BLaER1 treated with 17β-estradiol and CSF1 and Interleukin-3, amounts not matched to agents 10 nM and 100 nM (cell line): ENCODE results near the gene BCAN.

Source experiments
- H3K27ac ChIP-seq, 11 experiments: shearing (Covaris generic); formaldehyde crosslinking; 2 replicates each; pipeline ENCODE4 v1.8.1; 2022
- H3K27me3 ChIP-seq, 11 experiments: shearing (Covaris generic); formaldehyde crosslinking; 2 replicates each; pipeline ENCODE4 v1.8.1; 2022
- H3K36me3 ChIP-seq, 11 experiments: shearing (Covaris generic); formaldehyde crosslinking; 2 replicates each; pipeline ENCODE4 v1.8.1; 2022
- H3K4me1 ChIP-seq, 10 experiments: shearing (Covaris generic); formaldehyde crosslinking; 2 replicates each; pipeline ENCODE4 v1.8.1; 2022
- H3K4me2 ChIP-seq, 11 experiments: shearing (Covaris generic); formaldehyde crosslinking; 2 replicates each; pipeline ENCODE4 v1.8.1; 2022
- H3K4me3 ChIP-seq, 10 experiments: shearing (Covaris generic); formaldehyde crosslinking; 2 replicates each; pipeline ENCODE4 v1.8.1; 2022
- H3K9ac ChIP-seq, 11 experiments: shearing (Covaris generic); formaldehyde crosslinking; 2 replicates each; pipeline ENCODE4 v1.8.1; 2022
- H3K9me3 ChIP-seq, 11 experiments: shearing (Covaris generic); formaldehyde crosslinking; replicated peaks in 1 of 11; 2 replicates each; pipeline ENCODE4 v1.8.1; 2022
- H4K20me1 ChIP-seq, 11 experiments: shearing (Covaris generic); formaldehyde crosslinking; 2 replicates each; pipeline ENCODE4 v1.8.1; 2022
- Cebpa-rat ChIP-seq, 11 experiments: shearing (Covaris generic); IDR thresholded peaks; 2 replicates each; pipeline ENCODE4 v1.8.1; 2022

BCAN gene

GRCh38 chr1:156641761-156642264 is at the start of gene BCAN:
BCAN (plus strand) TSS chr1:156642117; CDS start chr1:156646055, 3,938 bp downstream.
- Histone ChIP-seq H3K9me3 (no peaks in the 10 kb centered on the region), H3K4me3 (peak within 1 kb of the TSS in 9 of 10 experiments; percentile 19 to 57 (median 40); a peak in 14 of 20 replicates), H3K4me1 (peaks cover 16 to 36% (median 33%) of the 10 kb centered on the region in 10 experiments), H3K27ac (no peak within 1 kb of the TSS), H3K9ac (no peak within 1 kb of the TSS), H4K20me1 (peaks cover 0 to 48% (median 12%) of the 10 kb centered on the region in 11 experiments; a peak in 11 of 22 replicates), H3K36me3 (no peaks in the 10 kb centered on the region), H3K27me3 (peaks cover 73 to 96% (median 91%) of the 10 kb centered on the region in 11 experiments), H3K4me2 (peak within 1 kb of the TSS; percentile 43 to 91 (median 77); a peak in 21 of 22 replicates)
- TF ChIP-seq Cebpa-rat (IDR thresholded peaks at IDR 0.05) = no peak

GRCh38 chr1:156592158-156592909 is 49.6 kb upstream of the BCAN start:
- peaks cover 44 to 56% (median 53%) of the 10 kb centered on the region in 11 experiments for H3K36me3 ChIP-seq
- H3K4me3 ChIP-seq = peak overlapping the region; percentile 66 to 88 (median 80)
- H3K4me2 ChIP-seq = peak overlapping the region; percentile 86 to 99 (median 96)
- peak overlapping the region; percentile 81 to 94 (median 87) for H3K9ac ChIP-seq
- peaks cover 0 to 51% (median 32%) of the 10 kb centered on the region in 11 experiments; a peak in 12 of 22 replicates for H4K20me1 ChIP-seq
- no peaks in the 10 kb centered on the region for H3K27me3 ChIP-seq
- peak overlapping the region; percentile 71 to 89 (median 80) for H3K27ac ChIP-seq
- TF ChIP-seq Cebpa-rat (IDR thresholded peaks at IDR 0.05) = no peak
- no peaks in the 10 kb centered on the region for H3K9me3 ChIP-seq
- peaks cover 26 to 42% (median 36%) of the 10 kb centered on the region in 10 experiments for H3K4me1 ChIP-seq

GRCh38 chr1:156592910-156593660 is 48.8 kb upstream of the BCAN start:
- peaks cover 51 to 57% (median 56%) of the 10 kb centered on the region in 11 experiments for H3K36me3 ChIP-seq
- H3K4me1 ChIP-seq = peaks cover 26 to 43% (median 36%) of the 10 kb centered on the region in 10 experiments
- H3K27me3 ChIP-seq = no peaks in the 10 kb centered on the region
- peak overlapping the region in 10 of 11 experiments; percentile 8 to 94 (median 88); a peak in 15 of 22 replicates for H3K9ac ChIP-seq
- H4K20me1 ChIP-seq = peaks cover 0 to 57% (median 37%) of the 10 kb centered on the region in 11 experiments; a peak in 14 of 22 replicates
- TF ChIP-seq Cebpa-rat (IDR thresholded peaks at IDR 0.05) = no peak
- peak overlapping the region in 6 of 10 experiments; percentile 72 to 86 (median 79); a peak in 11 of 20 replicates for H3K4me3 ChIP-seq
- peak overlapping the region; percentile 86 to 99 (median 96) for H3K4me2 ChIP-seq
- H3K27ac ChIP-seq = peak overlapping the region in 5 of 11 experiments; percentile 22 to 86 (median 80); a peak in 7 of 22 replicates
- no peaks in the 10 kb centered on the region for H3K9me3 ChIP-seq

GRCh38 chr1:156593661-156593989 is 48.3 kb upstream of the BCAN start:
- H3K4me1 ChIP-seq = peaks cover 27 to 48% (median 36%) of the 10 kb centered on the region in 10 experiments
- no peaks in the 10 kb centered on the region for H3K9me3 ChIP-seq
- no peaks in the 10 kb centered on the region for H3K27me3 ChIP-seq
- H3K9ac ChIP-seq = peak overlapping the region in 6 of 11 experiments; percentile 8 to 94 (median 90); a peak in 8 of 22 replicates
- H3K4me3 ChIP-seq = no peak overlapping the region; a peak in 1 of 20 replicates
- peak overlapping the region in 9 of 11 experiments; percentile 92 to 98 (median 96); a peak in 18 of 22 replicates for H3K4me2 ChIP-seq
- peak overlapping the region in 5 of 11 experiments; percentile 22 to 86 (median 38); a peak in 6 of 22 replicates for H3K27ac ChIP-seq
- H4K20me1 ChIP-seq = peaks cover 0 to 62% (median 41%) of the 10 kb centered on the region in 11 experiments; a peak in 14 of 22 replicates
- H3K36me3 ChIP-seq = peaks cover 52 to 63% (median 61%) of the 10 kb centered on the region in 11 experiments
- TF ChIP-seq Cebpa-rat (IDR thresholded peaks at IDR 0.05) = no peak

GRCh38 chr1:156594190-156594589 is 47.7 kb upstream of the BCAN start:
- H3K36me3 ChIP-seq = peaks cover 52 to 68% (median 67%) of the 10 kb centered on the region in 11 experiments
- H3K4me2 ChIP-seq = peak overlapping the region in 5 of 11 experiments; percentile 92 to 98 (median 96); a peak in 9 of 22 replicates
- H3K27ac ChIP-seq = no peak overlapping the region; a peak in 1 of 22 replicates
- H4K20me1 ChIP-seq = peaks cover 0 to 68% (median 45%) of the 10 kb centered on the region in 11 experiments; a peak in 14 of 22 replicates
- TF ChIP-seq Cebpa-rat (IDR thresholded peaks at IDR 0.05) = no peak
- H3K27me3 ChIP-seq = no peaks in the 10 kb centered on the region
- H3K9ac ChIP-seq = peak overlapping the region in 1 of 11 experiments; percentile 21; a peak in 2 of 22 replicates
- H3K4me1 ChIP-seq = peaks cover 32 to 54% (median 40%) of the 10 kb centered on the region in 10 experiments
- H3K9me3 ChIP-seq = no peaks in the 10 kb centered on the region
- H3K4me3 ChIP-seq = no peak overlapping the region

- H3K9ac ChIP-seq = peak overlapping the region in 1 of 11 experiments; percentile 21; a peak in 1 of 22 replicates
- peaks cover 0 to 74% (median 45%) of the 10 kb centered on the region in 11 experiments; a peak in 14 of 22 replicates for H4K20me1 ChIP-seq
- no peak for TF ChIP-seq Cebpa-rat (IDR thresholded peaks at IDR 0.05)
- H3K36me3 ChIP-seq = peaks cover 52 to 75% (median 72%) of the 10 kb centered on the region in 11 experiments
- H3K9me3 ChIP-seq = no peaks in the 10 kb centered on the region
- H3K4me2 ChIP-seq = no peak overlapping the region
- H3K27me3 ChIP-seq = no peaks in the 10 kb centered on the region
- H3K4me1 ChIP-seq = peaks cover 40 to 62% (median 48%) of the 10 kb centered on the region in 10 experiments
- no peak overlapping the region for H3K27ac ChIP-seq
- H3K4me3 ChIP-seq = no peak overlapping the region
Observed at GRCh38 chr1:156595016-156595415, 46.9 kb upstream of the BCAN start.

- no peak overlapping the region for H3K27ac ChIP-seq
- no peak for TF ChIP-seq Cebpa-rat (IDR thresholded peaks at IDR 0.05)
Observed at GRCh38 chr1:156596426-156596825, 45.5 kb upstream of the BCAN start.

GRCh38 chr1:156598125-156598524 is 43.8 kb upstream of the BCAN start:
- Histone ChIP-seq H3K9me3 (no peaks in the 10 kb centered on the region), H3K4me2 (no peak overlapping the region; a peak in 1 of 22 replicates), H3K36me3 (peaks cover 48 to 71% (median 66%) of the 10 kb centered on the region in 11 experiments), H4K20me1 (peaks cover 0 to 67% (median 36%) of the 10 kb centered on the region in 11 experiments; a peak in 14 of 22 replicates), H3K27ac (no peak overlapping the region), H3K4me1 (peaks cover 39 to 60% (median 46%) of the 10 kb centered on the region in 10 experiments), H3K27me3 (no peaks in the 10 kb centered on the region), H3K9ac (no peak overlapping the region; a peak in 1 of 22 replicates), H3K4me3 (no peak overlapping the region)
- no peak for TF ChIP-seq Cebpa-rat (IDR thresholded peaks at IDR 0.05)

More at GRCh38 chr1:156596426-156596825, 45.5 kb upstream of the BCAN start:
- Histone ChIP-seq H3K4me1 (peaks cover 39 to 57% (median 44%) of the 10 kb centered on the region in 10 experiments), H3K4me2 (no peak overlapping the region), H3K9me3 (no peaks in the 10 kb centered on the region), H3K9ac (no peak overlapping the region), H3K4me3 (no peak overlapping the region), H4K20me1 (peaks cover 0 to 74% (median 45%) of the 10 kb centered on the region in 11 experiments; a peak in 14 of 22 replicates), H3K27me3 (no peaks in the 10 kb centered on the region), H3K36me3 (peaks cover 52 to 77% (median 72%) of the 10 kb centered on the region in 11 experiments)
